SJCRH30 (cell line): ENCODE results near the gene LPA. TPM values are rescaled to one million over a fixed set of nuclear protein-coding genes. Genes with fewer than 3 reads are reported as not detected.
"Not testable (repeated sequence)": the region's sequence is repeated elsewhere in the genome, so short reads cannot be mapped to it uniquely, and the experiment has no call there.

Source experiments
- DNase-seq, 2 experiments: peaks; one replicate each; pipeline ENCODE4 v3.0.0-alpha.2; 2015 to 2020
- H3K27ac ChIP-seq: fragments of 250-450 bp; sonication (Bioruptor Pico); 2 replicates; pipeline ENCODE4 v1.5.1; 2020; ENCODE audit warnings: mild to moderate bottlenecking, moderate library complexity
- H3K27me3 ChIP-seq: fragments of 250-450 bp; sonication (Bioruptor Pico); 2 replicates; pipeline ENCODE4 v1.5.1; 2020; ENCODE audit warnings: mild to moderate bottlenecking, moderate library complexity
- H3K36me3 ChIP-seq: fragments of 250-450 bp; sonication (Bioruptor Pico); 2 replicates; pipeline ENCODE4 v1.5.1; 2020; ENCODE audit warnings: mild to moderate bottlenecking, moderate library complexity
- H3K4me1 ChIP-seq: fragments of 250-450 bp; sonication (Bioruptor Pico); 2 replicates; pipeline ENCODE4 v1.5.1; 2020; ENCODE audit warnings: mild to moderate bottlenecking, moderate library complexity
- H3K4me3 ChIP-seq: fragments of 250-450 bp; sonication (Bioruptor Pico); 2 replicates; pipeline ENCODE4 v1.5.1; 2020; ENCODE audit warnings: mild to moderate bottlenecking, moderate library complexity
- H3K9me3 ChIP-seq: fragments of 250-450 bp; sonication (Bioruptor Pico); replicated peaks from 2 replicates; pipeline ENCODE4 v1.5.1; 2020; ENCODE audit warnings: mild to moderate bottlenecking, moderate library complexity
- total RNA-seq: library from RNA; depleted of rRNA; stranded (reverse); fragments of >200 nt; shearing (Covaris generic); gene quantifications from 2 replicates; pipeline ENCODE4 v1.2.3, GENCODE V29; 2014; rRNA removed

Gene LPA, protein sequence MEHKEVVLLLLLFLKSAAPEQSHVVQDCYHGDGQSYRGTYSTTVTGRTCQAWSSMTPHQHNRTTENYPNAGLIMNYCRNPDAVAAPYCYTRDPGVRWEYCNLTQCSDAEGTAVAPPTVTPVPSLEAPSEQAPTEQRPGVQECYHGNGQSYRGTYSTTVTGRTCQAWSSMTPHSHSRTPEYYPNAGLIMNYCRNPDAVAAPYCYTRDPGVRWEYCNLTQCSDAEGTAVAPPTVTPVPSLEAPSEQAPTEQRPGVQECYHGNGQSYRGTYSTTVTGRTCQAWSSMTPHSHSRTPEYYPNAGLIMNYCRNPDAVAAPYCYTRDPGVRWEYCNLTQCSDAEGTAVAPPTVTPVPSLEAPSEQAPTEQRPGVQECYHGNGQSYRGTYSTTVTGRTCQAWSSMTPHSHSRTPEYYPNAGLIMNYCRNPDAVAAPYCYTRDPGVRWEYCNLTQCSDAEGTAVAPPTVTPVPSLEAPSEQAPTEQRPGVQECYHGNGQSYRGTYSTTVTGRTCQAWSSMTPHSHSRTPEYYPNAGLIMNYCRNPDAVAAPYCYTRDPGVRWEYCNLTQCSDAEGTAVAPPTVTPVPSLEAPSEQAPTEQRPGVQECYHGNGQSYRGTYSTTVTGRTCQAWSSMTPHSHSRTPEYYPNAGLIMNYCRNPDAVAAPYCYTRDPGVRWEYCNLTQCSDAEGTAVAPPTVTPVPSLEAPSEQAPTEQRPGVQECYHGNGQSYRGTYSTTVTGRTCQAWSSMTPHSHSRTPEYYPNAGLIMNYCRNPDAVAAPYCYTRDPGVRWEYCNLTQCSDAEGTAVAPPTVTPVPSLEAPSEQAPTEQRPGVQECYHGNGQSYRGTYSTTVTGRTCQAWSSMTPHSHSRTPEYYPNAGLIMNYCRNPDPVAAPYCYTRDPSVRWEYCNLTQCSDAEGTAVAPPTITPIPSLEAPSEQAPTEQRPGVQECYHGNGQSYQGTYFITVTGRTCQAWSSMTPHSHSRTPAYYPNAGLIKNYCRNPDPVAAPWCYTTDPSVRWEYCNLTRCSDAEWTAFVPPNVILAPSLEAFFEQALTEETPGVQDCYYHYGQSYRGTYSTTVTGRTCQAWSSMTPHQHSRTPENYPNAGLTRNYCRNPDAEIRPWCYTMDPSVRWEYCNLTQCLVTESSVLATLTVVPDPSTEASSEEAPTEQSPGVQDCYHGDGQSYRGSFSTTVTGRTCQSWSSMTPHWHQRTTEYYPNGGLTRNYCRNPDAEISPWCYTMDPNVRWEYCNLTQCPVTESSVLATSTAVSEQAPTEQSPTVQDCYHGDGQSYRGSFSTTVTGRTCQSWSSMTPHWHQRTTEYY (N-terminal part only)
- total RNA-seq = not detected in 2 replicates

DNA sequence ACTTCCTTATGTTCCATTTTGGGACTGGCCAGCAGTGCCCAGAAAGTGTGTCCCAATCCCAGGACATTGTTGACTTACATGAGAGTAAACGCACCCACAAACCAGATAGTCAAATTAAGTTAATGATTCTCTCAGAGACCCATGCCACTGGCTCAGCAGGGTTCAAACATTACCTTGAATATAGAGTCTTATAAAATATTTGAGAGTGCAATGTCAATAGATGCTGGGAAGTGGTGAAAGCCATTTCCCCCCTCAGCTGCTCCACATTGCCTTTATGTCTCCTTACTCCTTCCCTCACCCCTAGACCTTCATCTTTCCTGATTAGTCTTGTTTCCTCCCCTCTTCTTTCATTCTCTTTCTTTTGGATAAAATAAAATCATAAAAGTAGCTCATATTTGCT lies at the start of gene LPA:
LPA (minus strand) TSS at position 78 of the 400 bp plus-strand sequence; CDS start at position 17, 61 bp downstream.
- not testable (repeated sequence) for H3K4me1 ChIP-seq, H3K9me3 ChIP-seq, H3K27me3 ChIP-seq, H3K36me3 ChIP-seq, H3K27ac ChIP-seq, DNase-seq, H3K4me3 ChIP-seq

DNA sequence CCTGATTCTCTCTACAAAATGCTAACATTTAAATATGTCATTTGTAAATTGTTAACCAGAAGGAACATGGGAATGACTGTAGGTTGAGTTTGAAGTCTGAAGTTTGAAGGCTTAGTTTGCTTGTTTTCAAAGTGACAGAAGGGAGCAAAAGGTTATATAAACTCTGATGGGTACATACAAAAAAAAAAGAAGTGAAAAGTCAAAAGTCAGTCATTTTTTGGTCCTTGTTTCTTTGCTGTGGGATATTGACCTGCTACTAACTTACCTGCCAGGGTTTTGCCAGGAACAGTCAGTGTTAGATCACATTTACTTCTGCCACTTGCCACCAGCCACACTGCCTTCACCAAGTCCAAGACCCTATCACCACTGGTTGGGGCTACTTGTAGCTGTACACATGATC lies 44.9 kb upstream of the LPA start:
- not testable (repeated sequence) for DNase-seq, H3K4me1 ChIP-seq, H3K36me3 ChIP-seq, H3K4me3 ChIP-seq, H3K27me3 ChIP-seq, H3K9me3 ChIP-seq, H3K27ac ChIP-seq

DNA sequence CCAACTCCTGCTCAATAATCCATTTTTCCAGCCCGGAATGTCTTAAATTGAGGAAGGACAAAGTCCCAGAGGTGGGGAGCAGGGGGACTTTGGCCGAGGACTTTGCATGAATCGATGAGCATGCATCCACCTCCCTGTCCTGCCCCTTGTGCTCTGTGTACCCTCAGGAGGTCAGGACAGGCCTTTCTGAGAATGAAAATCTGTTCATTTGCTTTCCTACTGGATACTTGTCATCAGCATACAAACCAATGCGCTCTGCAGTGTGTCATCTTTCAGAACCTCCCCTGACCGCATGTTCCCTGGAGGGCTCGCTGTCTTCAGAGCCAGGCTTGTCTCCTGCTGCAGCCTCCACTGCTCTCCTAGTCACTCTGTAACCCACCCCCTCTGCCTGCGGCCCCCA lies 40.6 kb upstream of the LPA start:
- H3K4me3 ChIP-seq, H3K27me3 ChIP-seq, H3K9me3 ChIP-seq, H3K36me3 ChIP-seq, H3K27ac ChIP-seq, DNase-seq, H3K4me1 ChIP-seq: not testable (repeated sequence)

DNA sequence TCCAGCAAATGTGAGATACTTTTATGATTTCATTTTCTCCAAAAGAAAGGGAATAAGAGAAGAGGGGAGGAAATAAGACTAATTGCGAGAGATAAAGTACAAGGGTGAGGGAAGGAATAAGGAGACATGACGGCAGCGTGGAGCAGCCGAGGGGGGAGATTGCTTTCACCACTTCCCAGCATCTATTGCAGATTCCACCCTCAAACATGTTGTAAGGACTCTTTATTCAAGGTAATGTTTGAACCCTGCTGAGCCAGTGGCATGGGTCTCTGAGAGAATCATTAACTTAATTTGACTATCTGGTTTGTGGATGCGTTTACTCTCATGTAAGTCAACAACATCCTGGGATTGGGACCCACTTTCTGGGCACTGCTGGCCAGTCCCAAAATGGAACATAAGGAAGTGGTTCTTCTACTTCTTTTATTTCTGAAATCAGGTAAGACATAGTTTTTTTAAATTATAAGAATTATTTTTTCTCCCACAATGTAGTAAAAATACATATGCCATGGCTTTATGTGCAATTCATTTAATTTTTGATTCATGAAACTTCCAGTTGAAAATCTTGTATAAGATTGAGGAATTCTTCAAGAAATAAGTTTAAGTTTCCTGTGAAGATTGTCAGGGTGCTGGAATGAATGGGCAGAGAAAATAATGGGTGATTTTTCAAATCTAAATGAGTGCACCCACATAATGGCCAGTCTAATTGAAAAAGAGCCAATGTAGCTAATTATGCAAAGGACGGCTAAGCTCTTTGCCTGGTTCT lies 38.0 kb upstream of the LPA start, which contains the start of gene PLG:
PLG (plus strand) TSS at position 327 of the 763 bp plus-strand sequence; CDS start at position 388, 61 bp downstream.
- not testable (repeated sequence) for H3K9me3 ChIP-seq, H3K4me3 ChIP-seq, DNase-seq, H3K36me3 ChIP-seq, H3K27me3 ChIP-seq, H3K4me1 ChIP-seq, H3K27ac ChIP-seq

DNA sequence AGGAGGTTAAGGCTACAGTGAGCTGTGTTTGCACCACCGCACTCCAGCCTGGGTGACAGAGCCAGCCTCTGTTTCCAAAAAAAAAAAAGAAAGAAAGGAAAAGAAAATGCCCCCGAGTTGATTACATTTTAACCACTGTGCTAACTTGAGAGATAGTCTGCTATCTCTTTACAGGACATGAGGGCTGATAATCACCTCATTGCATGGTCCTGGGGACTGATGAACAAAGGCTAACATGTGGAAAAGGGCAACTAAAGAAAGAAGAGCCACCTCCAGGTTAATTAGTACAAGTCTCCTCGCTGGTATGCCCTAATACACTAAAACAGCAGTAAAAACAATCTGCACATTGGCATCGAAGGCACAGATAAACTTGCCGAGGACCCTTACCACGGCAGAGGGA lies 33.8 kb upstream of the LPA start:
- Histone ChIP-seq H3K9me3 (no peaks in the 10 kb centered on the region), H3K27me3 (no peaks in the 10 kb centered on the region), H3K4me1 (no peaks in the 10 kb centered on the region), H3K36me3 (no peaks in the 10 kb centered on the region), H3K27ac (no peak overlapping the region), H3K4me3 (no peak overlapping the region)
- DNase-seq = no peak

DNA sequence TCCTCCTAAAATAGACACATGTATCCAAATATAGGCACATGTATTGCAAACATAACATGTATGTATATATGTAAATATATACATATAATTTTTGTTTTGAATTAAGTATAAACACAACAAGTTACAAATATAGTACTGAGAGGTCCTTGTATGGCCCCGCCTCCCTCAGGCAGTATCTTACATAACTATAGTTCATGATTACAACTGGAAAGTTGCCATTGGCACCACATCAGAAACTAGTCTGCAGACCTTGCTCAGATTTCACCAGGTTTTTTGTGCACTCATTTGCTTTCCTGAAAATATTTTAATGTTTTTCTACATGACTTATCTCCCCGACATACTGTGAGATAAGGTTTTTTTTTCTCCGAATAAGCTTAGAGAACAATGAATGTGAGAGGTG lies 32.8 kb upstream of the LPA start:
- H3K36me3 ChIP-seq, H3K9me3 ChIP-seq, DNase-seq, H3K4me3 ChIP-seq, H3K27ac ChIP-seq, H3K4me1 ChIP-seq, H3K27me3 ChIP-seq: not testable (repeated sequence)

DNA sequence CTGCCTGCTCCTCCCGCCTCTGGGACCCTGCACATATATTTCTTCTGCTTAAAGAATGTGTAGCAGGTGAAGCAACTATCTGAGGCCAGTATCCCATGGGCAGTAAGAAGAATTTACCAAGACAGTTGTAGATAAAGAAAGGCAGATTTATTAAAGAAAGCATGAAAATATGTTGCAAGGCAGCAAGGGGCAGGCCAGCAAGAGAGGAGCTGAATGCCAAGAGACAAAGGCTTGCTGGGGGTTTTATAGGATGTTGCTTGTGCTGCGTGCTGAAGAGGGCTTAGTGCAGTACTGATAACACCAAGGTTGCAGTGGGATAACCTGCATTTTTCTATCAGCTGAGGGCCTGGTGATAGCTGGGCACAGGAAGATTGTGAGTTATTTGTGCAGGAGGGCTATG lies 31.5 kb upstream of the LPA start:
- H3K4me3 ChIP-seq, H3K27me3 ChIP-seq, H3K4me1 ChIP-seq, H3K9me3 ChIP-seq, DNase-seq, H3K27ac ChIP-seq, H3K36me3 ChIP-seq: not testable (repeated sequence)

DNA sequence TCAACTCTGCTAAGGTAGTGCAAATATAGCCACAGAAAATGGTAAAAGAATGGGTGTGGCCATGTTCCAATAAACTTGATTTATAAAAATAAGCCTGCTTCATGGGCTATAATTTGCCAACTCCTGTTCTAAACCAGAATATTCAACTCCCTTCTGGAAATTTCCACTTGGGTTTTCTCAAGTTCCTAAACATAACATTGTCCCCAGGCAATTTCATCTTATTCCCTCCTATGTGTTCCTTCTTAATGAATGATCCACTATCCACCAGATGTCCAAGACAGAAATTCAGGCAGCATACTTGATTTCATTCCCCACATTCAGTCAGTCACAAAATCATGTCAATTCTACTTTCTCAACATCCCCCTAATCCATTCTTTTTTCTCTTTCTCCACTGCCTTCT lies 30.9 kb upstream of the LPA start:
- not testable (repeated sequence) for DNase-seq, H3K27me3 ChIP-seq, H3K4me1 ChIP-seq, H3K9me3 ChIP-seq, H3K27ac ChIP-seq, H3K36me3 ChIP-seq, H3K4me3 ChIP-seq

DNA sequence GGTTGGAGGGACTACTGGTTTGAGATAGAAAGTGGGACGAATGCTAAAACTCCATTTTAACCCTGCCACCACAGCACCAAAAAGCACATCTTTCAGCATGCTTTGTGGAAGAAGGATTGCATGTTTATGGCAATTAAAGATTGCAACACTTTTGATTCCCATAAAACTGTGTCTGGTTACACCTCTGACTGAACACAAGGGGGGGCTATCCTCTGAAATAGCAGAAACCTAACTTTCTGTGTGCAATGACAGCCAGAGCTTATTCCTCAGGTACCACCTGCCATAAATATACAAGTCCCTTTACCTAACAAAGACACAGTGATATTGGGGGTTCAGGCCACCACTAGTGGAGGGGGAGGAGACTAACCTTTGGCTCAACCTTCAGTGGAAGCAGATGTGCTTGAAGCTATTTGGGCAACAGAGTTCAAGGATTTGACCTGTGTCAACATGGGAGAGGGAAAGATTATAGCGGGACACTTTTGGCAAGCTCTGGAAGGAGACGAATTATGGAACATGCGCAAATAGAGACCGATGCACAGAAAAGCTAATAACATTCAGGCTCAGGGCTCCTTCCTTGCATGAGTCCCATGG lies 28.4 kb upstream of the LPA start:
- Histone ChIP-seq H3K27ac (no peak overlapping the region), H3K4me1 (no peaks in the 10 kb centered on the region), H3K9me3 (no peaks in the 10 kb centered on the region), H3K4me3 (no peak overlapping the region), H3K27me3 (peaks cover 3% of the 10 kb centered on the region; the same call in 1 of the 2 replicates), H3K36me3 (no peaks in the 10 kb centered on the region)
- DNase-seq = peak in 1 of 2 experiments; percentile 17

DNA sequence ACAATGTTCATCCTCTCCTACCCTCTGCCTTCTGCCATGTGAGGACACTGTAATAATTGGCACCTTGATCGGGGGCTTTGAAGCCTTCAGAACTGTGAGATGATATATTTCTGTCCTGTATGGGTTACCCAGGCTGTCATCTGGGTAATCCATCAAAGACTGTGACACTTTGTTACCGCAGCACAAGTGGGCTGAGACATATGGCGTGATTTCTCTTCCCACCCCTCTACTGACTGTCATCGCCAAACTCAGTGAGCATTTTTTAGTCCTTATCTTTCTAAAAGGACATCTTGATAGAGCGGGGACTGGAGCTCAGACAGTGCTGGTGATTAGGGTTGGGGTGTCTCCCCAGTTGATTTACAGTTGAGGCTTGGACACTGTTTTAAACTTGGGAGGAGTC lies 27.5 kb upstream of the LPA start:
- H3K4me1 ChIP-seq = no peaks in the 10 kb centered on the region
- no peak overlapping the region for H3K27ac ChIP-seq
- no peak overlapping the region for H3K4me3 ChIP-seq
- no peaks in the 10 kb centered on the region for H3K36me3 ChIP-seq
- DNase-seq = no peak
- H3K9me3 ChIP-seq = no peaks in the 10 kb centered on the region
- H3K27me3 ChIP-seq = peaks cover 3% of the 10 kb centered on the region; the same call in 1 of the 2 replicates

DNA sequence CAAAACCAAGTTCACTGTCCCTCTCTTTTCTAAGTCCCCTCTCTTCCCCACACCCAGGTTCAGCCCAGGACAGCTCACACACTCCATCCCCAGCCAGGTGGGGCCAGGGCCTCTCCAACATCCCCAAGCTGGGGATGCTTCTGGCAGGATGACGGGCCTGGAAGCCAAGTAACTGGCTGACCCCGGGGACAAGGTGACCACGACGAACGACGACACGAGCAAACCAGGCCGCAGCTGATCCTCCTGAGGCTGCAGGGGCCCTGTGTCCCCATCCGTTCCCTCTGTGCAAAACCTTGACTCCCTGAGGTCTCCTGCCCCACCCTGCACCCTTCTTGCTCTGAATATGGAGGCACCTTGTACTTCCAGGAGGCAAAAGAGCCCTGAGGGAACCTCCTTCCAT lies 26.4 kb upstream of the LPA start:
- no peaks in the 10 kb centered on the region for H3K36me3 ChIP-seq
- H3K27me3 ChIP-seq = peaks cover 3% of the 10 kb centered on the region; the same call in 1 of the 2 replicates
- no peaks in the 10 kb centered on the region for H3K9me3 ChIP-seq
- no peak overlapping the region for H3K27ac ChIP-seq
- H3K4me3 ChIP-seq = no peak overlapping the region
- no peaks in the 10 kb centered on the region for H3K4me1 ChIP-seq
- no peak for DNase-seq

DNA sequence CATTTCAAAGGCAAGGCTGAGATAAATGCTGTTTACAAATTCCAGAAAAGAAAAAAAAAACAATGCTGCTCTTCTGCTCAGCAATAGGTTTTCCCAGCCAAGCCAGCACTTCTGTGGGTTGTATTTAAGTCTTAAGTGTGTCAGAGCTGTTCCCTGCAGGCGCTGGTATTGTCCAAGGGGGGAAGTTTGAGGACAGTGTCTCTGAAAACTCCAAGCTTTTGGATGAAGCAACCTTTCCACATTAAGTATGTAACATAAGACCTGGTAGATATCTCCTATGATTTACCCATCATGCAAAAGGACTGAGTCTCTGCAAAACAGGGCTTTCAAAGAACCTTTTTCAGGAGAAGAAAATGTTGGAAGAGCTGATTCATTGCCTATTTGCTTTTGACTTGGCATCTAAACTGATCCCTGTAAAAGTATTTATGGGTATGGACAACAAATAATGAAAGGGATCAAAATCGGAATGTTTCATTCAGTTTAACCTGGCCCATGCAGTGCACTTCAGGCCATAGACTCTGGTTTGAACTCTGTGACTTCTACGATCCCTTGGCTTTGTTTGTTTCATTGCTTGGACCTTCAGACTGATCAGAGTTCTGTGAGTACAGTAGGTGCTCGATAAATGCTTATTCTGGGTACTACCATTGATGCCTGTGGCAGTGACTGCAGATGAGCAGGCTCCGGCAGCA lies 21.8 kb upstream of the LPA start:
- no peaks in the 10 kb centered on the region for H3K36me3 ChIP-seq
- no peak for DNase-seq

DNA sequence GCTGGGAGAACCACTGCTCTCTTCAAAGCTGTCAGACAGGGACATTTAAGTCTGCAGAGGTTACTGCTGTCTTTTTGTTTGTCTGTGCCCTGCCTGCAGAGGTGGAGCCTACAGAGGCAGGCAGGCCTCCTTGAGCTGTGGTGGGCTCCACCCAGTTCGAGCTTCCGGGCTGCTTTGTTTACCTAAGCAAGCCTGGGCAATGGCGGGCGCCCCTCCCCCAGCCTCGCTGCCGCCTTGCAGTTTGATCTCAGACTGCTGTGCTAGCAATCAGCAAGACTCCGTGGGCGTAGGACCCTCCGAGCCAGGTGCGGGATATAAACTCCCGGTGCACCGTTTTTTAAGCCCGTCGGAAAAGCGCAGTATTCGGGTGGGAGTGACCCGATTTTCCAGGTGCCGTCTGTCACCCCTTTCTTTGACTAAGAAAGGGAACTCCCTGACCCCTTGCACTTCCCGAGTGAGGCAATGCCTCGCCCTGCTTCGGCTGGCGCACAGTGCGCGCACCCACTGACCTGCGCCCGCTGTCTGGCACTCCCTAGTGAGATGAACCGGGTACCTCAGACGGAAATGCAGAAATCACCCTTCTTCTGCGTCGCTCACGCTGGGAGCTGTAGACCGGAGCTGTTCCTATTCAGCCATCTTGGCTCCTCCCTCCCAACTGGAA lies 21.2 kb upstream of the LPA start:
- H3K36me3 ChIP-seq, H3K27me3 ChIP-seq: not testable (repeated sequence)

More for the DNA sequence above, 21.8 kb upstream of the LPA start:
- Histone ChIP-seq H3K27ac (no peak overlapping the region), H3K4me3 (no peak overlapping the region), H3K9me3 (no peaks in the 10 kb centered on the region), H3K27me3 (no peaks in the 10 kb centered on the region; the same call in 1 of the 2 replicates), H3K4me1 (no peaks in the 10 kb centered on the region)

More for the DNA sequence above, 21.2 kb upstream of the LPA start:
- not testable (repeated sequence) for H3K9me3 ChIP-seq, DNase-seq, H3K4me1 ChIP-seq, H3K27ac ChIP-seq, H3K4me3 ChIP-seq
